GM12878 (cell line): ENCODE results near the gene SLC9A3. TPM values are rescaled to one million over a fixed set of nuclear protein-coding genes. Genes with fewer than 3 reads are reported as not detected.

Experiments
- ATAC-seq: fragments of 200-7000 bp; cut with Tn5 transposase; 3 replicates; pipeline ENCODE4 v1.9.1; 2020; ENCODE audit warnings: mild to moderate bottlenecking, moderate library complexity
- BruUV-seq: library from RNA; stranded (reverse); fragments of 400-500 nt; replicated peaks from 2 replicates; lab custom pipeline; 2021; lab: Mats Ljungman, UMichigan
- CTCF ChIA-PET: fragments of 300-600 bp; sonication (Branson Sonifier 250); formaldehyde crosslinking; extraction: SDS; loops from one replicate; lab custom pipeline; 2021; ENCODE audit warnings: inconsistent platforms; lab: Yijun Ruan, JAX
- POLR2A ChIA-PET: fragments of 350-600 bp; formaldehyde crosslinking; extraction: SDS; loops from one replicate; lab custom pipeline; 2021; ENCODE audit warnings: inconsistent platforms; lab: Charles Lee
- RAD21 ChIA-PET: fragments of 300-600 bp; sonication (Branson Sonifier 250); formaldehyde crosslinking; loops from one replicate; lab custom pipeline; 2023; ENCODE audit warnings: antibody characterized with exemption; ENCODE audit not compliant: unreplicated experiment; lab: Charles Lee
- SMC1A ChIA-PET: fragments of 300-600 bp; sonication (Branson Sonifier 250); formaldehyde crosslinking; loops from one replicate; lab custom pipeline; 2023; ENCODE audit not compliant: unreplicated experiment, uncharacterized antibody; lab: Charles Lee
- DNase-seq: peaks from one replicate; pipeline ENCODE4 v3.0.0-alpha.2; 2011; ENCODE audit warnings: low read depth, low spot score
- FAIRE-seq: peaks from 3 replicates; lab custom pipeline; 2011; peaks lifted over from hg19 to GRCh38; lab: Jason Lieb, UNC
- H2AFZ ChIP-seq: 2 replicates; pipeline ENCODE4 v1.6.0; 2011; ENCODE audit warnings: low read depth, low read length, control low read depth; ENCODE audit not compliant: control insufficient read depth
- H3K27ac ChIP-seq: 2 replicates; pipeline ENCODE4 v1.5.1; 2011; ENCODE audit warnings: control low read depth; ENCODE audit not compliant: control insufficient read depth, insufficient read depth
- H3K27me3 ChIP-seq, 2 experiments: replicated peaks in 1 of 2; 2 replicates each; pipeline versions ENCODE4 v1.6.0 to v1.6.1; 2011; ENCODE audit warnings: low read length in 1 of 2; ENCODE audit not compliant: control insufficient read depth in 2 of 2, insufficient read depth in 2 of 2
- H3K36me3 ChIP-seq, 2 experiments: 2 replicates each; pipeline ENCODE4 v1.5.1; 2011; ENCODE audit warnings: low read length in 1 of 2; ENCODE audit not compliant: control insufficient read depth in 2 of 2, insufficient read depth in 2 of 2
- H3K4me1 ChIP-seq: 2 replicates; pipeline ENCODE4 v1.6.1; 2011; ENCODE audit warnings: mild to moderate bottlenecking, low read length, moderate library complexity, mixed read lengths; ENCODE audit not compliant: control insufficient read depth, insufficient read depth
- H3K4me2 ChIP-seq: 2 replicates; pipeline ENCODE4 v1.6.0; 2011; ENCODE audit warnings: control low read depth; ENCODE audit not compliant: control insufficient read depth, insufficient read depth
- H3K4me3 ChIP-seq: fragments of 200-600 bp; sonication (generic); 2 replicates; pipeline ENCODE4 v1.5.1; 2016
- H3K79me2 ChIP-seq: 2 replicates; pipeline ENCODE4 v1.6.0; 2011; ENCODE audit warnings: low read length; ENCODE audit not compliant: control insufficient read depth, insufficient read depth
- H3K9ac ChIP-seq: 2 replicates; pipeline ENCODE4 v1.8.0; 2011; ENCODE audit warnings: low read length, control low read depth, mixed read lengths; ENCODE audit not compliant: control insufficient read depth, insufficient read depth
- H3K9me3 ChIP-seq: replicated peaks from 3 replicates; pipeline ENCODE4 v1.5.1; 2011; ENCODE audit warnings: mild to moderate bottlenecking, low read length; ENCODE audit not compliant: control insufficient read depth, insufficient read depth
- H4K20me1 ChIP-seq: 2 replicates; pipeline ENCODE4 v1.6.0; 2011; ENCODE audit not compliant: control insufficient read depth, insufficient read depth
- CHD4 ChIP-seq: fragments of 200-600 bp; sonication (generic); IDR thresholded peaks from 2 replicates; pipeline ENCODE4 v1.6.1; 2016; ENCODE audit warnings: mild to moderate bottlenecking
- E2F4 ChIP-seq: IDR thresholded peaks from 2 replicates; pipeline ENCODE4 v1.6.1; 2012; ENCODE audit warnings: low read depth, low read length, improper control_type of control experiment
- HDAC6 ChIP-seq: fragments of 200-600 bp; sonication (generic); IDR thresholded peaks from one replicate; pipeline ENCODE4 v1.8.0; 2017; ENCODE audit warnings: antibody characterized with exemption; ENCODE audit not compliant: unreplicated experiment
- IRF5 ChIP-seq: fragments of 450-650 bp; IDR thresholded peaks from 2 replicates; pipeline ENCODE4 v1.6.1; 2017; ENCODE audit warnings: borderline replicate concordance
- JUND ChIP-seq: IDR thresholded peaks from 2 replicates; pipeline ENCODE4 v1.6.1; 2012; ENCODE audit warnings: low read depth, mild to moderate bottlenecking, low read length, improper control_type of control experiment, moderate library complexity
- POU2F2 ChIP-seq: IDR thresholded peaks from 3 replicates; pipeline ENCODE4 v1.6.1; 2011; ENCODE audit warnings: low read depth, mild to moderate bottlenecking, low read length, borderline replicate concordance
- RELA ChIP-seq: fragments of 450-650 bp; IDR thresholded peaks from 2 replicates; pipeline ENCODE4 v1.8.0; 2014; ENCODE audit warnings: borderline replicate concordance; ENCODE audit not compliant: partially characterized antibody
- SIX5 ChIP-seq: IDR thresholded peaks from 2 replicates; pipeline ENCODE4 v1.6.1; 2011; ENCODE audit warnings: mild to moderate bottlenecking, low read depth, low read length, moderate library complexity; ENCODE audit not compliant: severe bottlenecking
- SMAD5 ChIP-seq: IDR thresholded peaks from 2 replicates; pipeline ENCODE4 v1.6.1; 2016; ENCODE audit warnings: antibody characterized with exemption, low read depth
- SREBF2 ChIP-seq: IDR thresholded peaks from 2 replicates; pipeline ENCODE4 v1.6.1; 2012; ENCODE audit warnings: mild to moderate bottlenecking, low read length
- SRF ChIP-seq, 2 experiments: IDR thresholded peaks; 2 replicates each; pipeline ENCODE4 v1.6.1; 2011; ENCODE audit warnings: low read depth in 2 of 2, low read length in 2 of 2, mild to moderate bottlenecking in 1 of 2, moderate library complexity in 1 of 2
- SUZ12 ChIP-seq: fragments of 200-600 bp; sonication (generic); IDR thresholded peaks from one replicate; pipeline ENCODE4 v1.6.1; 2018; ENCODE audit warnings: antibody characterized with exemption, mild to moderate bottlenecking; ENCODE audit not compliant: unreplicated experiment
- TBL1XR1 ChIP-seq: IDR thresholded peaks from 2 replicates; pipeline ENCODE4 v1.6.1; 2012; ENCODE audit warnings: low read depth, low read length, improper control_type of control experiment
- TCF3 ChIP-seq: IDR thresholded peaks from 2 replicates; pipeline ENCODE4 v1.6.1; 2012; ENCODE audit warnings: low read depth, mild to moderate bottlenecking, low read length, borderline replicate concordance; ENCODE audit not compliant: insufficient read depth
- WRNIP1 ChIP-seq: IDR thresholded peaks from 2 replicates; pipeline ENCODE4 v1.6.1; 2011; ENCODE audit warnings: low read depth, low read length, improper control_type of control experiment, borderline replicate concordance
- ZNF217 ChIP-seq: fragments of 450-650 bp; IDR thresholded peaks from 2 replicates; pipeline ENCODE4 v1.6.1; 2017; ENCODE audit warnings: antibody characterized with exemption, mild to moderate bottlenecking
- WGBS: methylation state at CpG from one replicate; pipeline ENCODE4 v1.1.6; 2016; ENCODE audit warnings: low lambda C conversion rate; ENCODE audit not compliant: insufficient replicate concordance, insufficient coverage; ENCODE audit errors: missing lambda C conversion rate; 5-methylcytosine and 5-hydroxymethylcytosine counted together
- in situ Hi-C: fragments of 300-500 bp; cut with MboI; formaldehyde crosslinking; loops from 9 replicates; pipeline ENCODE4 v1.14.3; 2018; ENCODE audit warnings: mixed read lengths
- intact Hi-C: fragments of 100-400 bp; cut with micrococcal nuclease; formaldehyde crosslinking; loops from one replicate; pipeline ENCODE4 v1.14.2; 2022; ENCODE audit not compliant: unreplicated experiment
- polyA plus RNA-seq, 11 experiments: library from polyadenylated mRNA; depleted of rRNA in 4 of 11; unstranded in 6 of 11; stranded (reverse) in 5 of 11; fragments of >200 nt; fragmentation: Nextera tagmentation in 4 of 11; fragmentation: Illumina TruSeq in 1 of 11; extraction: Ambion mirVana in 4 of 11; extraction: Trizol in 1 of 11; gene quantifications; 1 replicate in 1 of 11; 2 replicates in 10 of 11; pipeline versions ENCODE4 v1.2.1 to v1.2.3, GENCODE V29; 2011 to 2016; ENCODE audit warnings: inconsistent platforms in 2 of 11, missing spikeins in 2 of 11, low read depth in 1 of 11
- total RNA-seq, 4 experiments: library from RNA; depleted of rRNA in 3 of 4; stranded (reverse); fragments of >200 nt in 3 of 4; fragmentation: Illumina TruSeq in 1 of 4; extraction: Trizol in 1 of 4; gene quantifications; 2 replicates each; pipeline versions ENCODE4 v1.2.1 to v1.2.3, GENCODE V29; 2013 to 2021
- TF ChIP-seq, protein P1 (sequence below): fragments of 450-650 bp; IDR thresholded peaks from 2 replicates; pipeline ENCODE4 v1.6.1; 2017; ENCODE audit warnings: mild to moderate bottlenecking, low read depth, inconsistent platforms; ENCODE audit not compliant: poor library complexity, severe bottlenecking
- TF ChIP-seq, protein P2 (sequence below): fragments of 450-650 bp; IDR thresholded peaks from 2 replicates; pipeline ENCODE4 v1.6.1; 2018; ENCODE audit warnings: borderline replicate concordance, mild to moderate bottlenecking; ENCODE audit not compliant: partially characterized antibody

The SLC9A3 gene
- total and polyA plus RNA-seq, 10 of the 15 experiments (the other 5 are each of a cell fraction or from before 2014, with no cell fraction given) = 0.04 to 5.2 (median 2.3) TPM; not detected in 1

GRCh38 chr5:449151-449550, 75.1 kb downstream of the SLC9A3 start:
- POLR2A ChIA-PET = no interaction called here
- no TSS peak for BruUV-seq
- Histone ChIP-seq H3K4me2 (no peak overlapping the region), H3K36me3 (peaks cover 26 to 48% of the 10 kb centered on the region in 2 experiments), H3K9ac (no peak overlapping the region), H3K27me3 (no peaks in the 10 kb centered on the region), H2AFZ (no peak overlapping the region), H4K20me1 (no peaks in the 10 kb centered on the region), H3K9me3 (peaks cover 12% of the 10 kb centered on the region; the same call in 2 of the 3 replicates), H3K4me3 (no peak overlapping the region), H3K27ac (no peak overlapping the region), H3K4me1 (no peaks in the 10 kb centered on the region; the same call in 1 of the 2 replicates), H3K79me2 (peaks cover 10% of the 10 kb centered on the region)
- no peak for ATAC-seq
- intact Hi-C loops (no loop called here), in situ Hi-C loops (no loop called here)
- SMC1A ChIA-PET = interaction anchor here (0.7 kb wide), 1 partner anchor 17 kb away, joined by 3 read pairs; no protein-coding TSS in a partner anchor
- no peak for FAIRE-seq
- TF ChIP-seq, protein P1, sequence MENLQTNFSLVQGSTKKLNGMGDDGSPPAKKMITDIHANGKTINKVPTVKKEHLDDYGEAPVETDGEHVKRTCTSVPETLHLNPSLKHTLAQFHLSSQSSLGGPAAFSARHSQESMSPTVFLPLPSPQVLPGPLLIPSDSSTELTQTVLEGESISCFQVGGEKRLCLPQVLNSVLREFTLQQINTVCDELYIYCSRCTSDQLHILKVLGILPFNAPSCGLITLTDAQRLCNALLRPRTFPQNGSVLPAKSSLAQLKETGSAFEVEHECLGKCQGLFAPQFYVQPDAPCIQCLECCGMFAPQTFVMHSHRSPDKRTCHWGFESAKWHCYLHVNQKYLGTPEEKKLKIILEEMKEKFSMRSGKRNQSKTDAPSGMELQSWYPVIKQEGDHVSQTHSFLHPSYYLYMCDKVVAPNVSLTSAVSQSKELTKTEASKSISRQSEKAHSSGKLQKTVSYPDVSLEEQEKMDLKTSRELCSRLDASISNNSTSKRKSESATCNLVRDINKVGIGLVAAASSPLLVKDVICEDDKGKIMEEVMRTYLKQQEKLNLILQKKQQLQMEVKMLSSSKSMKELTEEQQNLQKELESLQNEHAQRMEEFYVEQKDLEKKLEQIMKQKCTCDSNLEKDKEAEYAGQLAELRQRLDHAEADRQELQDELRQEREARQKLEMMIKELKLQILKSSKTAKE = no peak
- TF ChIP-seq E2F4 = no peak
- TF ChIP-seq, protein P2, sequence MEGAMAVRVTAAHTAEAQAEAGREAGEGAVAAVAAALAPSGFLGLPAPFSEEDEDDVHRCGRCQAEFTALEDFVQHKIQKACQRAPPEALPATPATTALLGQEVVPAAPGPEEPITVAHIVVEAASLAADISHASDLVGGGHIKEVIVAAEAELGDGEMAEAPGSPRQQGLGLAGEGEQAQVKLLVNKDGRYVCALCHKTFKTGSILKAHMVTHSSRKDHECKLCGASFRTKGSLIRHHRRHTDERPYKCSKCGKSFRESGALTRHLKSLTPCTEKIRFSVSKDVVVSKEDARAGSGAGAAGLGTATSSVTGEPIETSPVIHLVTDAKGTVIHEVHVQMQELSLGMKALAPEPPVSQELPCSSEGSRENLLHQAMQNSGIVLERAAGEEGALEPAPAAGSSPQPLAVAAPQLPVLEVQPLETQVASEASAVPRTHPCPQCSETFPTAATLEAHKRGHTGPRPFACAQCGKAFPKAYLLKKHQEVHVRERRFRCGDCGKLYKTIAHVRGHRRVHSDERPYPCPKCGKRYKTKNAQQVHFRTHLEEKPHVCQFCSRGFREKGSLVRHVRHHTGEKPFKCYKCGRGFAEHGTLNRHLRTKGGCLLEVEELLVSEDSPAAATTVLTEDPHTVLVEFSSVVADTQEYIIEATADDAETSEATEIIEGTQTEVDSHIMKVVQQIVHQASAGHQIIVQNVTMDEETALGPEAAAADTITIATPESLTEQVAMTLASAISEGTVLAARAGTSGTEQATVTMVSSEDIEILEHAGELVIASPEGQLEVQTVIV = no peak
- TF ChIP-seq SRF (IDR thresholded peaks at IDR 0.05; ENCODE audit: low read depth in 2 of 2, low read length in 2 of 2) = no peak
- TF ChIP-seq CHD4 = no peak
- no peak for TF ChIP-seq SREBF2
- no peak for TF ChIP-seq RELA
- no peak for TF ChIP-seq HDAC6
- no peak for TF ChIP-seq SIX5
- TF ChIP-seq POU2F2 = no peak
- no peak for TF ChIP-seq WRNIP1
- TF ChIP-seq TBL1XR1 = no peak
- TF ChIP-seq TCF3 = no peak
- no peak for TF ChIP-seq ZNF217
- TF ChIP-seq SMAD5 = no peak
- no peak for TF ChIP-seq JUND
- no peak for TF ChIP-seq IRF5
- no peak for TF ChIP-seq SUZ12
- WGBS = 98% methylated on average over 5 of the region's 5 CpGs
- CTCF ChIA-PET = interaction anchor here (1.9 kb wide), 1 partner anchor 132 kb away, joined by 6 read pairs; no protein-coding TSS in a partner anchor
- no peak for DNase-seq
- RAD21 ChIA-PET = interaction anchor here (0.7 kb wide), 1 partner anchor 9 kb away, joined by 3 read pairs; no protein-coding TSS in a partner anchor
